ENCODE results near the gene TNS1. TPM values are rescaled to one million over a fixed set of nuclear protein-coding genes. Genes with fewer than 3 reads are reported as not detected.

Gene TNS1
- total and polyA plus RNA-seq, 7 experiments from 2014 or later: 0.50 to 5.0 (median 0.81) TPM; not detected in 2

DNA sequence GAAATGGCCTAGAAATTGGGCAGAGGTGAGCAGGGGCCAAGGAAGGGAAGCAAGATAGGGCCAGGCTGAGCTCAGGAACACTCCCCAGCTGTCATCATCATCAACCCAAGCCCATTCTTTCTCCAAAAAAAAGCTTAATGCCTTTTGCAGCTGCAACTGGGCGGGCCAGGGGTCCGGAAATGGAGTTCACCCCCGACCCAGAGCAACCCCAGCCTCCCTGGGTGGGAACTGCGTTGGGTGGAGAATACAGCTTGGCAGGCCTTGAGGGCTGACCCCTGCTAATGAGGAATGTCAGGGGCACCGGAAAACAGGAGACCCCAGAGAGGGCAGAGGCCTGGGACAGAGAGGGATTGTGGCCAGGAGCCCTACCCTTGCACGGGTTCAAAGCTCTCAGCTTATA is 64.8 kb downstream of the TNS1 start:
- DNase-seq: no peak
- no peaks in the 10 kb centered on the region for H3K9me3 ChIP-seq (ENCODE audit: control insufficient read depth in 2 of 3, low read length in 3 of 3)
- Mint-ChIP-seq H3K4me3 (no peak overlapping the region), H3K9me3 (no peaks in the 10 kb centered on the region), H3K36me3 (no peaks in the 10 kb centered on the region), H3K27me3 (peaks cover 17 to 29% (median 28%) of the 10 kb centered on the region in 5 donors), H3K4me1 (peaks cover 0 to 19% (median 0%) of the 10 kb centered on the region in 7 donors), H3K27ac (no peak overlapping the region)
- H3K27me3 ChIP-seq (ENCODE audit: control insufficient read depth in 2 of 2, insufficient read depth in 2 of 2, low read length in 2 of 2): no peaks in the 10 kb centered on the region
- no peaks in the 10 kb centered on the region for H3K4me1 ChIP-seq (ENCODE audit: control insufficient read depth in 2 of 2, insufficient read depth in 2 of 2, low read length in 2 of 2)
- H3K4me3 ChIP-seq (ENCODE audit: low read length): no peak overlapping the region
- intact Hi-C loops (cut with micrococcal nuclease): no loop called here
- ATAC-seq: no peak
- H3K27ac ChIP-seq (ENCODE audit: low read depth, low read length): no peak overlapping the region
- ChIA-PET POLR2A (no interaction called here), CTCF (interaction anchor here (0.5 to 0.6 kb wide), 2 partner anchors 20 to 164 kb away, joined by 3 read pairs; no protein-coding TSS in a partner anchor)
- no peaks in the 10 kb centered on the region for H3K36me3 ChIP-seq (ENCODE audit: control insufficient read depth in 2 of 3, insufficient read depth in 3 of 3, low read length in 3 of 3)

DNA sequence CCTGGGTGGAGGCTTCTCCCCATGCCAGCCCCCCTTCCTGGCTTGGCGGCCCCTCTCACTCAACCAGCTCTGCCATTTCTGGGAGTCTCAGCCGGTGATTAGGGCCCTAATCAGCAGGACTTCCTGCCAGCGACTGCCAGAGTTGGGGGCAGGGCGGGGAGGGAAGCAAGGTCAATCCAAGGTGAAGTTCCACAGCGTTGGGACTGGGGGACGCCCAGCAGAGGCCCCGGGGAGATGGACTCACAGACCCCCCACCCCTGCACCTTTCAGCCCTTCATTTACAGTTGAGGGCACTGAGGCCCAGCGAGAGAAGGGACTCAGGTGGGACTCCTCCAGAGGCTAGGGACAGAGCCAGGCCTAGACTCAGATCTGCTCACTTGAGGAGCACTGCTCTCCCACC is 65.3 kb downstream of the TNS1 start:
- POLR2A ChIA-PET: no interaction called here
- H3K36me3 Mint-ChIP-seq: no peaks in the 10 kb centered on the region
- Histone ChIP-seq H3K36me3 (ENCODE audit: control insufficient read depth in 2 of 3, insufficient read depth in 3 of 3, low read length in 3 of 3) (no peaks in the 10 kb centered on the region), H3K9me3 (ENCODE audit: control insufficient read depth in 2 of 3, low read length in 3 of 3) (no peaks in the 10 kb centered on the region), H3K27me3 (ENCODE audit: control insufficient read depth in 2 of 2, insufficient read depth in 2 of 2, low read length in 2 of 2) (no peaks in the 10 kb centered on the region), H3K4me3 (ENCODE audit: low read length) (no peak overlapping the region), H3K27ac (ENCODE audit: low read depth, low read length) (no peak overlapping the region), H3K4me1 (ENCODE audit: control insufficient read depth in 2 of 2, insufficient read depth in 2 of 2, low read length in 2 of 2) (no peaks in the 10 kb centered on the region)
- peaks cover 17 to 30% (median 28%) of the 10 kb centered on the region in 5 donors for H3K27me3 Mint-ChIP-seq
- intact Hi-C loops (cut with micrococcal nuclease): no loop called here
- peaks cover 0 to 19% (median 0%) of the 10 kb centered on the region in 7 donors for H3K4me1 Mint-ChIP-seq
- no peak overlapping the region for H3K27ac Mint-ChIP-seq
- no peaks in the 10 kb centered on the region for H3K9me3 Mint-ChIP-seq
- ATAC-seq (no peak), DNase-seq (no peak)
- H3K4me3 Mint-ChIP-seq: no peak overlapping the region
- CTCF ChIA-PET: no interaction called here

DNA sequence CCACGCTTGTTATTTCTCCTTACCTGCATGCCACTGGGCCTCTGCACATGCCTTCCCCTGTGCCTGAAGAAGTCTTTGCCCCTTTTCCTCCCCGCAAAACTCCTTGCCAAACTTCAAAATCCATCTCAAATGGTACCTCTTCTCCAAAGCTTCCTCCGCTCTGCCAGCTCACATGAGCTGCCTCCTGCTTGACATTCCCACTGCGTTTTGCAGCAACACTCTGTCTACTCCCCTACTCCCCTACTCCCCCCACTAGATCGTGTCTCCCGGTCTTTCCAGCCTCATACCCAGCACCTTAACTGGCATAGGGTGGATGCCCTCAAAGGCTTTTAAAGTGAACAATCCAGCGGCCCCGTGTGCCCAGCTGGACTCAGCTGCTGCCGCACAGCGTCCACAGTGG is 65.8 kb downstream of the TNS1 start:
- H3K36me3 Mint-ChIP-seq: no peaks in the 10 kb centered on the region
- peak overlapping the region in 1 of 9 donors; percentile 25 for H3K27ac Mint-ChIP-seq
- H3K4me1 ChIP-seq (ENCODE audit: control insufficient read depth in 2 of 2, insufficient read depth in 2 of 2, low read length in 2 of 2): no peaks in the 10 kb centered on the region
- CTCF ChIA-PET: no interaction called here
- peaks cover 17 to 30% (median 25%) of the 10 kb centered on the region in 5 donors for H3K27me3 Mint-ChIP-seq
- no peaks in the 10 kb centered on the region for H3K36me3 ChIP-seq (ENCODE audit: control insufficient read depth in 2 of 3, insufficient read depth in 3 of 3, low read length in 3 of 3)
- H3K4me3 ChIP-seq (ENCODE audit: low read length): no peak overlapping the region
- no peaks in the 10 kb centered on the region for H3K9me3 Mint-ChIP-seq
- ATAC-seq: no peak
- DNase-seq: no peak
- POLR2A ChIA-PET: no interaction called here
- H3K4me3 Mint-ChIP-seq: no peak overlapping the region
- H3K4me1 Mint-ChIP-seq: peaks cover 0 to 19% (median 0%) of the 10 kb centered on the region in 7 donors
- H3K27me3 ChIP-seq (ENCODE audit: control insufficient read depth in 2 of 2, insufficient read depth in 2 of 2, low read length in 2 of 2): no peaks in the 10 kb centered on the region
- intact Hi-C loops (cut with micrococcal nuclease): no loop called here
- no peaks in the 10 kb centered on the region for H3K9me3 ChIP-seq (ENCODE audit: control insufficient read depth in 2 of 3, low read length in 3 of 3)
- no peak overlapping the region for H3K27ac ChIP-seq (ENCODE audit: low read depth, low read length)

DNA sequence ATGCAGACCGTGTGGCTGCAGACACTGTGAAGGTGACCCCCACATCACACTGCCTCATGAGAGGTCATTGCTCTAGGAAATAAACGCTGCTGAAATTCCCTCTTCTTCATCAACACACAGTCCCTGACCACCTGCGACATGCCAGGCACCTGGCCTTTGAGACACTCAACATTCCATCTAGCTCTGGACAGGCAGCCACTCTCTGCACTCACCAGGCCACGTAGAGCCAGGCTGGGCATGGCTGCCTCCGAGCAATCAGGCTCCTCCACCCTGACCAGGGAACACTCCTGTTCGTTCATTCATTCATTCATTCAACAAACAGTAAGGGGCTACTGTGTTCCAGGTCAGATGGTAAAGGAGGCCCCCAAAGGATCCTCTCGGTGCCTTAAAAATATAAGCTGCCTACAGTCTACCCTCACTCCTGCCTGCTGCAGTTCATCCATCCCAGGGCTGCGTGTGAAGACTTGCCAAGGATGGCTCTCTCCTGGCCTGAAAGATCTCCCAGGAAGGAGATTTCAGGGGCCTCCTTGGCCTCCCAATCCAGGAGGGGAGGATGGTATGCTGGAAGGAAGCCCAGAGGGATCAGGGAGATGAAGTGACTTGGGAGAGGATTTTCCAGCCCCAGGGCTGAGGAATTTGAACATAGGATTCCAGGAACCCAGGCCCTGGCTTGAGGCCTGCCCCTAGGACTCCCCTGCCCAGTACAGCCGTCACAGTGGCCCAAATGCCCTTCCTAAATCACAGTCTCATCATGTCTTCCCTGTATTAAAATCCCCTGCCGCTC is 66.7 kb downstream of the TNS1 start:
- Histone ChIP-seq H3K27me3 (ENCODE audit: control insufficient read depth in 2 of 2, insufficient read depth in 2 of 2, low read length in 2 of 2) (no peaks in the 10 kb centered on the region), H3K4me3 (ENCODE audit: low read length) (no peak overlapping the region), H3K9me3 (ENCODE audit: control insufficient read depth in 2 of 3, low read length in 3 of 3) (no peaks in the 10 kb centered on the region), H3K4me1 (ENCODE audit: control insufficient read depth in 2 of 2, insufficient read depth in 2 of 2, low read length in 2 of 2) (no peaks in the 10 kb centered on the region), H3K36me3 (ENCODE audit: control insufficient read depth in 2 of 3, insufficient read depth in 3 of 3, low read length in 3 of 3) (no peaks in the 10 kb centered on the region), H3K27ac (ENCODE audit: low read depth, low read length) (no peak overlapping the region)
- H3K4me3 Mint-ChIP-seq: no peak overlapping the region
- DNase-seq: no peak
- H3K27me3 Mint-ChIP-seq: peaks cover 9 to 27% (median 16%) of the 10 kb centered on the region in 5 donors
- ChIA-PET CTCF (no interaction called here), POLR2A (no interaction called here)
- no peaks in the 10 kb centered on the region for H3K36me3 Mint-ChIP-seq
- intact Hi-C loops (cut with micrococcal nuclease): no loop called here
- peaks cover 0 to 16% (median 0%) of the 10 kb centered on the region in 7 donors for H3K4me1 Mint-ChIP-seq
- H3K9me3 Mint-ChIP-seq: no peaks in the 10 kb centered on the region
- no peak for ATAC-seq
- no peak overlapping the region for H3K27ac Mint-ChIP-seq

DNA sequence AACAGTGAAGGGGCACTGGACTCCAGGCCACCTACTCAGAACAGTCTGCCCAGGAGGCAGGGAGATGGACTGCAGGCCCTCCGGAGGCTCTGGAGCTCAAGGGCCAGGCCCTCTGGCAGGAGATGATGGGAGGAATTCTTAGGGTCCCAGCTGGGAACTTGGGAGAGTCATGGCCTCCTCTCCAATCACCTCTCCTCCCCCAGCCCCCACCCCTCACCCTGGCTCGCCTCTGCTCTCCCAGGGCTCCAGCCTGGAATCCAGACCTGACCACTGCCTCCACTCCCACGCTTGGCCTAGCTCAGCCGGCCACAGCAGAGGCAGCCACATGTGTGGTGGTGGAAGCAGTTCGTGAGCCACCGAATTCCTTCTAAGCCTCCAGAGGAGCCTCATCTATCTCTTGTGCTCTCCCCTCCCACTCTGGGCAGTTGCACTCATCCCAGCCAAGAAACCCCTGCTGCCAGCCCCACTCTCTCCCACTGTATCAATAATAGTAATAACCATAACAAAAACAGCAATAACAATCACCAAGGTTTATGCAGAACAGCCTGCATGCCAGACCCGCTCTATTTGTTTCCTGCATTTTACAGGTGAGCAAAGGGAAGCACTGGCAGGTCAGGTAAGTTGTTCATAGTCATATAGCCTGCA is 67.4 kb downstream of the TNS1 start:
- H3K36me3 Mint-ChIP-seq: no peaks in the 10 kb centered on the region
- no peak overlapping the region for H3K27ac Mint-ChIP-seq

DNA sequence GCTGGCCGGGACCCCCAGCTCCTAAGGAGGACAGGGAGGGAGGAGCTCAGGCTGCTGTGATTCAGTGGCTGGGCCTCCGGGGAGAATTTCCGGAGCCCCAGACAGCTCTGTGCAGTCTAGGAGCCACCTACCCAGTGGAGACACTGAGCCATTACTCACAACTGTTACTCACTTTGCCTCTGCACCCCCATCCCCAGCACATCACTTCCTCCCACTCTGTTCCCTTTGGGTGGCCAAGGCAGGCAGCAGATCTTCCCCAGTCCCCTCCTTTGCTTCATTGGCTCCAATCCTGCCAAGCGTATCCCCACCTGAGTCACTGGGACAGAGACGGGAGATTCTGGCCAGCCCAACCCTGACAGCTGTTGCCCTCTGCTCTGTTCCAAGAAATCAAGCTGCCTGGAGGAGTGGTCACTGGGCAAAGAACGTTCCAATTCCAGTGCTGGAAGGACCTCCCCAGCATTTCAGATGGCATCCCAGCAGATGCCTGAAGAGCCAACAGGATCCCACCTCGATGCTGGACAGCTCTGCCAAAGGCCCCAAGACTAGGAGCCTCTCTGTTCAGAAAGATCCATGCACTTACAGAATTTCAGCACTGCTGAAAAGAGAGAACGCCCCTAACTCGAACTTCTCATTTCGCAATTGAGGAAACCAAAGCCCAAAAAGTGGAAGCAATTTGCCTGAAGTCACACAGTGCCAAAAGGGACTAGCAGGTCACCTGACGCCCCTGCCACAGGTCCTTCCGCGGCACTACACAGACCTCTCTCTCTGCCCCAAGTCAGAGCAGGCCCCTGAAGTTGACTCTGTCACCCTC is 68.3 kb downstream of the TNS1 start:
- Mint-ChIP-seq H3K4me3 (no peak overlapping the region), H3K27ac (no peak overlapping the region), H3K9me3 (peaks cover 0 to 2% (median 0%) of the 10 kb centered on the region in 11 donors), H3K36me3 (no peaks in the 10 kb centered on the region), H3K27me3 (peaks cover 6 to 30% (median 19%) of the 10 kb centered on the region in 5 donors), H3K4me1 (peaks cover 0 to 19% (median 0%) of the 10 kb centered on the region in 7 donors)
- DNase-seq (no peak), ATAC-seq (peak; percentile 88)
- ChIA-PET CTCF (no interaction called here), POLR2A (no interaction called here)
- Histone ChIP-seq H3K4me3 (ENCODE audit: low read length) (no peak overlapping the region), H3K9me3 (ENCODE audit: control insufficient read depth in 2 of 3, low read length in 3 of 3) (no peaks in the 10 kb centered on the region), H3K36me3 (ENCODE audit: control insufficient read depth in 2 of 3, insufficient read depth in 3 of 3, low read length in 3 of 3) (no peaks in the 10 kb centered on the region), H3K4me1 (ENCODE audit: control insufficient read depth in 2 of 2, insufficient read depth in 2 of 2, low read length in 2 of 2) (no peaks in the 10 kb centered on the region), H3K27me3 (ENCODE audit: control insufficient read depth in 2 of 2, insufficient read depth in 2 of 2, low read length in 2 of 2) (no peaks in the 10 kb centered on the region), H3K27ac (ENCODE audit: low read depth, low read length) (no peak overlapping the region)
- intact Hi-C loops (cut with micrococcal nuclease): no loop called here

More for the DNA sequence above, 67.4 kb downstream of the TNS1 start:
- Histone ChIP-seq H3K36me3 (ENCODE audit: control insufficient read depth in 2 of 3, insufficient read depth in 3 of 3, low read length in 3 of 3) (no peaks in the 10 kb centered on the region), H3K27me3 (ENCODE audit: control insufficient read depth in 2 of 2, insufficient read depth in 2 of 2, low read length in 2 of 2) (no peaks in the 10 kb centered on the region), H3K4me1 (ENCODE audit: control insufficient read depth in 2 of 2, insufficient read depth in 2 of 2, low read length in 2 of 2) (no peaks in the 10 kb centered on the region), H3K27ac (ENCODE audit: low read depth, low read length) (no peak overlapping the region), H3K4me3 (ENCODE audit: low read length) (no peak overlapping the region), H3K9me3 (ENCODE audit: control insufficient read depth in 2 of 3, low read length in 3 of 3) (no peaks in the 10 kb centered on the region)
- ChIA-PET CTCF (no interaction called here), POLR2A (no interaction called here)
- intact Hi-C loops (cut with micrococcal nuclease): no loop called here
- Mint-ChIP-seq H3K4me1 (peaks cover 0 to 19% (median 0%) of the 10 kb centered on the region in 7 donors), H3K27me3 (peaks cover 6 to 28% (median 14%) of the 10 kb centered on the region in 5 donors), H3K4me3 (no peak overlapping the region), H3K9me3 (peaks cover 0 to 1% (median 0%) of the 10 kb centered on the region in 11 donors)
- ATAC-seq: no peak
- DNase-seq: no peak
